ENCODE results near the gene YIPF6. TPM values are rescaled to one million over a fixed set of nuclear protein-coding genes. Genes with fewer than 3 reads are reported as not detected.

The YIPF6 gene
- total RNA-seq, 1 experiment from 2014 or later: 43.3 TPM

DNA sequence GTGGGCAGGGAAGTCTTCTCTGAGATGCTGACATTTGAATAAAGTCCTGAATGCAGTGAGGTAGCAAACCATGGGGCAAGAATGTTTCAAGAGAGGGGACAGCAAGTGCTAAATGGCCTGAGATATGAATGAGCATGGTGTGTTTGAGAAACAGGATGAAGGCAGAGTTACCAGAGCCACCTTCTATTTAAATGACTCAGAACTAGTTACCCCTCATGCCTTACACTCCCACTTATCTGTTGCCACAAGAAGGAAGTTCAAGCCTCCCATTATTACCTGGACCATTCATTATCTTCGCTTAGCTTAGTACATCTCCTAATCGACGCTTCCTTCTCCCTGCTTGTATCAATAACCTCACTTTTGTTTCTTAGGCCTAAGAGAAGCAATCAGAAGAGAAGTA is 81.0 kb downstream of the YIPF6 start:
- ChIA-PET POLR2A (no interaction called here), CTCF (no interaction called here), RAD21 (ENCODE audit: low non-redundant PET in 1 of 2, low total read pairs in 2 of 2, uncharacterized antibody in 2 of 2, unreplicated experiment in 2 of 2) (no interaction called here)
- ATAC-seq (no peak), DNase-seq (ENCODE audit: low read depth, low spot score) (no peak)
- intact Hi-C loops (cut with micrococcal nuclease): no loop called here
- BruUV-seq (replicated peaks): no TSS peak
- no peak overlapping the region for H2AFZ ChIP-seq (ENCODE audit: low read depth, low read length, poor library complexity, severe bottlenecking)
- TF ChIP-seq, protein P1, sequence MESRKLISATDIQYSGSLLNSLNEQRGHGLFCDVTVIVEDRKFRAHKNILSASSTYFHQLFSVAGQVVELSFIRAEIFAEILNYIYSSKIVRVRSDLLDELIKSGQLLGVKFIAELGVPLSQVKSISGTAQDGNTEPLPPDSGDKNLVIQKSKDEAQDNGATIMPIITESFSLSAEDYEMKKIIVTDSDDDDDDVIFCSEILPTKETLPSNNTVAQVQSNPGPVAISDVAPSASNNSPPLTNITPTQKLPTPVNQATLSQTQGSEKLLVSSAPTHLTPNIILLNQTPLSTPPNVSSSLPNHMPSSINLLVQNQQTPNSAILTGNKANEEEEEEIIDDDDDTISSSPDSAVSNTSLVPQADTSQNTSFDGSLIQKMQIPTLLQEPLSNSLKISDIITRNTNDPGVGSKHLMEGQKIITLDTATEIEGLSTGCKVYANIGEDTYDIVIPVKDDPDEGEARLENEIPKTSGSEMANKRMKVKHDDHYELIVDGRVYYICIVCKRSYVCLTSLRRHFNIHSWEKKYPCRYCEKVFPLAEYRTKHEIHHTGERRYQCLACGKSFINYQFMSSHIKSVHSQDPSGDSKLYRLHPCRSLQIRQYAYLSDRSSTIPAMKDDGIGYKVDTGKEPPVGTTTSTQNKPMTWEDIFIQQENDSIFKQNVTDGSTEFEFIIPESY (IDR thresholded peaks at IDR 0.05; ENCODE audit: extremely low read depth, insufficient replicate concordance, low read length): no peak
- H3K36me3 ChIP-seq (ENCODE audit: control insufficient read depth in 1 of 2, insufficient read depth in 2 of 2, low read length in 2 of 2): no peaks in the 10 kb centered on the region
- no peaks in the 10 kb centered on the region for H3K79me2 ChIP-seq (ENCODE audit: insufficient read depth, low read length)
- no peak overlapping the region for H3K9ac ChIP-seq (ENCODE audit: low read length)
- H4K20me1 ChIP-seq (ENCODE audit: insufficient read depth): no peaks in the 10 kb centered on the region
- no peak overlapping the region for H3K4me2 ChIP-seq (ENCODE audit: low read length)
- no peaks in the 10 kb centered on the region for H3K27me3 ChIP-seq (ENCODE audit: insufficient read depth, low read length)
- no peaks in the 10 kb centered on the region for H3K9me2 ChIP-seq (ENCODE audit: insufficient read depth)
- no peaks in the 10 kb centered on the region for H3K9me3 ChIP-seq (ENCODE audit: control insufficient read depth in 1 of 2, insufficient read depth in 1 of 2, low read depth in 1 of 2, low read length in 2 of 2)
- H3K4me1 ChIP-seq (ENCODE audit: control insufficient read depth in 1 of 2, insufficient read depth in 2 of 2, low read length in 2 of 2): no peaks in the 10 kb centered on the region
- H3K4me3 ChIP-seq (replicated peaks in 1 of 2; ENCODE audit: low read depth in 1 of 2, low read length in 2 of 2): no peak overlapping the region
- no peak overlapping the region for H3K27ac ChIP-seq (ENCODE audit: low read depth, low read length)

DNA sequence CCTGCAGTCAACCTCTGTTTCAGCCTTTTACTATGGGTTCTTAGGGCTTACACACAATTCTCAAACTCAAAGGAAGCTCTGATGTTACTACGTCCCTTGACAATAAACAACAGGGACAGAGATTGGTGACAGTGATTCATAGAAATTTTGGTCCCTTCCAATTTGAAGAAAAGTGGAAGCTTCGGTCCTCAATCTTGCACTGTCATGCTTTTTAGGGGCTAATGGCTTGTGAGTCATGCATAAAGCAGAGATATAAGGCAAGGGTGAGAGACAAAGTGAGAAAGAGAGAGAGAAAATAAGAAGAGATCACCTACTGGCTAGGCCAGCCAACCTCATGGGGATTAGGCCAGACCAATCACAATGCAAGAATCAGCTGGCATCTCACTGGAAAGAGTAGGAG is 85.4 kb downstream of the YIPF6 start:
- H3K4me2 ChIP-seq (ENCODE audit: low read length): no peak overlapping the region
- H3K9ac ChIP-seq (ENCODE audit: low read length): no peak overlapping the region
- intact Hi-C loops (cut with micrococcal nuclease): no loop called here
- no peaks in the 10 kb centered on the region for H3K36me3 ChIP-seq (ENCODE audit: control insufficient read depth in 1 of 2, insufficient read depth in 2 of 2, low read length in 2 of 2)
- H3K9me3 ChIP-seq (ENCODE audit: control insufficient read depth in 1 of 2, insufficient read depth in 1 of 2, low read depth in 1 of 2, low read length in 2 of 2): no peaks in the 10 kb centered on the region
- H4K20me1 ChIP-seq (ENCODE audit: insufficient read depth): no peaks in the 10 kb centered on the region
- ChIA-PET RAD21 (ENCODE audit: low non-redundant PET in 1 of 2, low total read pairs in 2 of 2, uncharacterized antibody in 2 of 2, unreplicated experiment in 2 of 2) (no interaction called here), POLR2A (no interaction called here), CTCF (no interaction called here)
- DNase-seq (ENCODE audit: low read depth, low spot score): no peak
- no peaks in the 10 kb centered on the region for H3K4me1 ChIP-seq (ENCODE audit: control insufficient read depth in 1 of 2, insufficient read depth in 2 of 2, low read length in 2 of 2)
- no peak overlapping the region for H3K4me3 ChIP-seq (replicated peaks in 1 of 2; ENCODE audit: low read depth in 1 of 2, low read length in 2 of 2)
- BruUV-seq (replicated peaks): no TSS peak
- no peak overlapping the region for H3K27ac ChIP-seq (ENCODE audit: low read depth, low read length)
- no peak overlapping the region for H2AFZ ChIP-seq (ENCODE audit: low read depth, low read length, poor library complexity, severe bottlenecking)
- H3K27me3 ChIP-seq (ENCODE audit: insufficient read depth, low read length): no peaks in the 10 kb centered on the region
- no peaks in the 10 kb centered on the region for H3K9me2 ChIP-seq (ENCODE audit: insufficient read depth)
- H3K79me2 ChIP-seq (ENCODE audit: insufficient read depth, low read length): no peaks in the 10 kb centered on the region
- ATAC-seq: no peak
- TF ChIP-seq EZH2phosphoT487 (IDR thresholded peaks at IDR 0.05; ENCODE audit: borderline replicate concordance) (no peak), EZH2 (IDR thresholded peaks at IDR 0.05) (no peak), FOSL1 (IDR thresholded peaks at IDR 0.05; ENCODE audit: low read depth) (no peak), TCF7L2 (IDR thresholded peaks at IDR 0.05; ENCODE audit: borderline replicate concordance, extremely low read depth, insufficient read depth, insufficient read length) (no peak), JUND (IDR thresholded peaks at IDR 0.05) (no peak), RAD21 (IDR thresholded peaks at IDR 0.05; ENCODE audit: low read depth) (no peak), POLR2A (IDR thresholded peaks at IDR 0.05; ENCODE audit: borderline replicate concordance, extremely low read depth, insufficient read depth, insufficient read length) (no peak), SRF (IDR thresholded peaks at IDR 0.05; ENCODE audit: low read depth) (no peak), SP1 (IDR thresholded peaks at IDR 0.05; ENCODE audit: low read depth) (no peak), CEBPB (IDR thresholded peaks at IDR 0.05; ENCODE audit: low read depth) (no peak)
- TF ChIP-seq, protein P2, sequence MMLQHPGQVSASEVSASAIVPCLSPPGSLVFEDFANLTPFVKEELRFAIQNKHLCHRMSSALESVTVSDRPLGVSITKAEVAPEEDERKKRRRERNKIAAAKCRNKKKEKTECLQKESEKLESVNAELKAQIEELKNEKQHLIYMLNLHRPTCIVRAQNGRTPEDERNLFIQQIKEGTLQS (IDR thresholded peaks at IDR 0.05): no peak
- TF ChIP-seq, protein P3, sequence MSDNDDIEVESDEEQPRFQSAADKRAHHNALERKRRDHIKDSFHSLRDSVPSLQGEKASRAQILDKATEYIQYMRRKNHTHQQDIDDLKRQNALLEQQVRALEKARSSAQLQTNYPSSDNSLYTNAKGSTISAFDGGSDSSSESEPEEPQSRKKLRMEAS (IDR thresholded peaks at IDR 0.05): no peak
- TF ChIP-seq, protein P1 (IDR thresholded peaks at IDR 0.05; ENCODE audit: extremely low read depth, insufficient replicate concordance, low read length): no peak
- TF ChIP-seq, protein P4, sequence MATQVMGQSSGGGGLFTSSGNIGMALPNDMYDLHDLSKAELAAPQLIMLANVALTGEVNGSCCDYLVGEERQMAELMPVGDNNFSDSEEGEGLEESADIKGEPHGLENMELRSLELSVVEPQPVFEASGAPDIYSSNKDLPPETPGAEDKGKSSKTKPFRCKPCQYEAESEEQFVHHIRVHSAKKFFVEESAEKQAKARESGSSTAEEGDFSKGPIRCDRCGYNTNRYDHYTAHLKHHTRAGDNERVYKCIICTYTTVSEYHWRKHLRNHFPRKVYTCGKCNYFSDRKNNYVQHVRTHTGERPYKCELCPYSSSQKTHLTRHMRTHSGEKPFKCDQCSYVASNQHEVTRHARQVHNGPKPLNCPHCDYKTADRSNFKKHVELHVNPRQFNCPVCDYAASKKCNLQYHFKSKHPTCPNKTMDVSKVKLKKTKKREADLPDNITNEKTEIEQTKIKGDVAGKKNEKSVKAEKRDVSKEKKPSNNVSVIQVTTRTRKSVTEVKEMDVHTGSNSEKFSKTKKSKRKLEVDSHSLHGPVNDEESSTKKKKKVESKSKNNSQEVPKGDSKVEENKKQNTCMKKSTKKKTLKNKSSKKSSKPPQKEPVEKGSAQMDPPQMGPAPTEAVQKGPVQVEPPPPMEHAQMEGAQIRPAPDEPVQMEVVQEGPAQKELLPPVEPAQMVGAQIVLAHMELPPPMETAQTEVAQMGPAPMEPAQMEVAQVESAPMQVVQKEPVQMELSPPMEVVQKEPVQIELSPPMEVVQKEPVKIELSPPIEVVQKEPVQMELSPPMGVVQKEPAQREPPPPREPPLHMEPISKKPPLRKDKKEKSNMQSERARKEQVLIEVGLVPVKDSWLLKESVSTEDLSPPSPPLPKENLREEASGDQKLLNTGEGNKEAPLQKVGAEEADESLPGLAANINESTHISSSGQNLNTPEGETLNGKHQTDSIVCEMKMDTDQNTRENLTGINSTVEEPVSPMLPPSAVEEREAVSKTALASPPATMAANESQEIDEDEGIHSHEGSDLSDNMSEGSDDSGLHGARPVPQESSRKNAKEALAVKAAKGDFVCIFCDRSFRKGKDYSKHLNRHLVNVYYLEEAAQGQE (IDR thresholded peaks at IDR 0.05; ENCODE audit: low read depth): no peak
